T-helper 2 cell treated with Interferon-gamma antibody and Interleukin-4, amounts not matched to agents 5 μg/mL and 100 μg/mL, for 36 hours (primary cell): ENCODE measurements around the gene RNF44.

Experiments used
- DNase-seq: peaks from one replicate; pipeline ENCODE4 v3.0.0; 2021; ENCODE audit warnings: low spot score
- H3K27ac Mint-ChIP-seq: one replicate; pipeline ENCODE4 v1.8.0; 2021; ENCODE audit warnings: mild to moderate bottlenecking, mixed read lengths
- H3K27me3 Mint-ChIP-seq: one replicate; pipeline ENCODE4 v1.8.0; 2021; ENCODE audit warnings: low read depth, mixed read lengths
- H3K36me3 Mint-ChIP-seq: one replicate; pipeline ENCODE4 v1.8.0; 2021; ENCODE audit warnings: low read depth, mixed read lengths
- H3K4me1 Mint-ChIP-seq: one replicate; pipeline ENCODE4 v1.8.0; 2021; ENCODE audit warnings: low read depth, mixed read lengths
- H3K4me3 Mint-ChIP-seq: one replicate; pipeline ENCODE4 v1.8.0; 2022; ENCODE audit warnings: mild to moderate bottlenecking, moderate library complexity, mixed read lengths
- H3K9me3 Mint-ChIP-seq: one replicate; pipeline ENCODE4 v1.8.0; 2021; ENCODE audit warnings: mixed read lengths

The RNF44 gene

GRCh38 chr5:176535101-176535663 is 2.0 kb downstream of the RNF44 start:
- Mint-ChIP-seq H3K36me3 (peaks cover 34% of the 10 kb centered on the region), H3K27me3 (no peaks in the 10 kb centered on the region), H3K4me1 (peaks cover 47% of the 10 kb centered on the region), H3K27ac (peak overlapping the region; percentile 95), H3K9me3 (no peaks in the 10 kb centered on the region), H3K4me3 (peak overlapping the region; percentile 99)
- peak; percentile 43 for DNase-seq

- H3K4me1 Mint-ChIP-seq = peaks cover 45% of the 10 kb centered on the region
- H3K36me3 Mint-ChIP-seq = peaks cover 36% of the 10 kb centered on the region
- DNase-seq = no peak
- H3K27ac Mint-ChIP-seq = peak overlapping the region; percentile 95
- H3K9me3 Mint-ChIP-seq = no peaks in the 10 kb centered on the region
- H3K4me3 Mint-ChIP-seq = peak overlapping the region; percentile 99
- no peaks in the 10 kb centered on the region for H3K27me3 Mint-ChIP-seq
These were observed 2.6 kb downstream of the RNF44 start for GRCh38 chr5:176534640-176535039.

- H3K9me3 Mint-ChIP-seq = no peaks in the 10 kb centered on the region
- peak overlapping the region; percentile 95 for H3K27ac Mint-ChIP-seq
- H3K27me3 Mint-ChIP-seq = no peaks in the 10 kb centered on the region
- H3K36me3 Mint-ChIP-seq = peaks cover 42% of the 10 kb centered on the region
- H3K4me3 Mint-ChIP-seq = peak overlapping the region; percentile 99
- peaks cover 43% of the 10 kb centered on the region for H3K4me1 Mint-ChIP-seq
- DNase-seq = peak; percentile 40
These were observed 3.1 kb downstream of the RNF44 start for GRCh38 chr5:176533894-176534611.

GRCh38 chr5:176533390-176533789 is 3.8 kb downstream of the RNF44 start:
- no peak for DNase-seq
- Mint-ChIP-seq H3K27me3 (no peaks in the 10 kb centered on the region), H3K36me3 (peaks cover 46% of the 10 kb centered on the region), H3K27ac (peak overlapping the region; percentile 95), H3K4me3 (peak overlapping the region; percentile 99), H3K9me3 (no peaks in the 10 kb centered on the region), H3K4me1 (peaks cover 38% of the 10 kb centered on the region)

- Mint-ChIP-seq H3K4me3 (peak overlapping the region; percentile 99), H3K9me3 (no peaks in the 10 kb centered on the region), H3K36me3 (peaks cover 50% of the 10 kb centered on the region), H3K27ac (peak overlapping the region; percentile 95), H3K4me1 (peaks cover 32% of the 10 kb centered on the region), H3K27me3 (no peaks in the 10 kb centered on the region)
- no peak for DNase-seq
These were observed 4.4 kb downstream of the RNF44 start for GRCh38 chr5:176532795-176533194.

- no peaks in the 10 kb centered on the region for H3K9me3 Mint-ChIP-seq
- no peaks in the 10 kb centered on the region for H3K27me3 Mint-ChIP-seq
- H3K36me3 Mint-ChIP-seq = peaks cover 54% of the 10 kb centered on the region
- H3K4me1 Mint-ChIP-seq = peaks cover 32% of the 10 kb centered on the region
- no peak for DNase-seq
- peak overlapping the region; percentile 89 for H3K27ac Mint-ChIP-seq
- H3K4me3 Mint-ChIP-seq = peak overlapping the region; percentile 88
These were observed 5.2 kb downstream of the RNF44 start for GRCh38 chr5:176531902-176532493.

GRCh38 chr5:176530983-176531901 is 6.0 kb downstream of the RNF44 start:
- Mint-ChIP-seq H3K9me3 (no peaks in the 10 kb centered on the region), H3K36me3 (peaks cover 57% of the 10 kb centered on the region), H3K4me1 (peaks cover 32% of the 10 kb centered on the region), H3K27ac (peak overlapping the region; percentile 89), H3K27me3 (no peaks in the 10 kb centered on the region), H3K4me3 (peak overlapping the region; percentile 88)
- no peak for DNase-seq

GRCh38 chr5:176530393-176530982 is 6.7 kb downstream of the RNF44 start:
- peaks cover 52% of the 10 kb centered on the region for H3K36me3 Mint-ChIP-seq
- no peaks in the 10 kb centered on the region for H3K9me3 Mint-ChIP-seq
- peak overlapping the region; percentile 89 for H3K27ac Mint-ChIP-seq
- peak overlapping the region; percentile 88 for H3K4me3 Mint-ChIP-seq
- DNase-seq = no peak
- no peaks in the 10 kb centered on the region for H3K27me3 Mint-ChIP-seq
- peaks cover 32% of the 10 kb centered on the region for H3K4me1 Mint-ChIP-seq

- Mint-ChIP-seq H3K27me3 (no peaks in the 10 kb centered on the region), H3K9me3 (no peaks in the 10 kb centered on the region), H3K4me1 (peaks cover 27% of the 10 kb centered on the region), H3K27ac (peak overlapping the region; percentile 82), H3K36me3 (peaks cover 50% of the 10 kb centered on the region), H3K4me3 (peak overlapping the region; percentile 83)
- DNase-seq = no peak
These were observed 7.5 kb downstream of the RNF44 start for GRCh38 chr5:176529741-176530141.

- Mint-ChIP-seq H3K4me1 (peaks cover 21% of the 10 kb centered on the region), H3K27me3 (no peaks in the 10 kb centered on the region), H3K4me3 (peak overlapping the region; percentile 83), H3K36me3 (peaks cover 45% of the 10 kb centered on the region), H3K27ac (peak overlapping the region; percentile 82), H3K9me3 (no peaks in the 10 kb centered on the region)
- no peak for DNase-seq
These were observed 8.0 kb downstream of the RNF44 start for GRCh38 chr5:176529116-176529740.

- DNase-seq = no peak
- H3K4me3 Mint-ChIP-seq = peak overlapping the region; percentile 26
- H3K27me3 Mint-ChIP-seq = no peaks in the 10 kb centered on the region
- H3K27ac Mint-ChIP-seq = no peak overlapping the region
- H3K36me3 Mint-ChIP-seq = peaks cover 40% of the 10 kb centered on the region
- H3K9me3 Mint-ChIP-seq = no peaks in the 10 kb centered on the region
- peaks cover 17% of the 10 kb centered on the region for H3K4me1 Mint-ChIP-seq
These were observed 8.5 kb downstream of the RNF44 start for GRCh38 chr5:176528761-176529115.

- Mint-ChIP-seq H3K4me1 (peaks cover 12% of the 10 kb centered on the region), H3K4me3 (peak overlapping the region; percentile 26), H3K27ac (peak overlapping the region; percentile 60), H3K36me3 (peaks cover 35% of the 10 kb centered on the region), H3K27me3 (no peaks in the 10 kb centered on the region), H3K9me3 (no peaks in the 10 kb centered on the region)
- DNase-seq = no peak
These were observed 8.9 kb downstream of the RNF44 start for GRCh38 chr5:176528301-176528700.
